GM21367 (cell line): ENCODE data around the gene SMIM24.
"Not testable (repeated sequence)": the region's sequence is repeated elsewhere in the genome, so short reads cannot be mapped to it uniquely, and the experiment has no call there.

Source experiments
- ATAC-seq: cut with Tn5 transposase; IDR thresholded peaks from one replicate; pipeline ENCODE4 v1.9.1; 2021; ENCODE audit not compliant: unreplicated experiment

SMIM24 gene

GRCh38 chr19:3515891-3516422 is 35.6 kb upstream of the SMIM24 start:
- ATAC-seq, result no peak

- no peak for ATAC-seq
These were observed 34.6 kb upstream of the SMIM24 start for GRCh38 chr19:3514930-3515329.

- ATAC-seq, result no peak
These were observed 33.2 kb upstream of the SMIM24 start for GRCh38 chr19:3513229-3514140.

- no peak for ATAC-seq
These were observed 32.4 kb upstream of the SMIM24 start for GRCh38 chr19:3512562-3513228.

GRCh38 chr19:3511506-3512251 is 31.4 kb upstream of the SMIM24 start:
- ATAC-seq, result no peak

- ATAC-seq, result no peak
These were observed 30.4 kb upstream of the SMIM24 start for GRCh38 chr19:3510727-3511126.

- no peak for ATAC-seq
These were observed 29.3 kb upstream of the SMIM24 start for GRCh38 chr19:3509566-3509989.

- ATAC-seq, result no peak
These were observed 28.6 kb upstream of the SMIM24 start for GRCh38 chr19:3508771-3509535.

GRCh38 chr19:3508121-3508661 is 27.9 kb upstream of the SMIM24 start:
- not testable (repeated sequence) for ATAC-seq

- ATAC-seq, result no peak
These were observed 27.2 kb upstream of the SMIM24 start for GRCh38 chr19:3507371-3508120.

- ATAC-seq, result no peak
These were observed 26.3 kb upstream of the SMIM24 start for GRCh38 chr19:3506384-3507340.

- peak; percentile 77 for ATAC-seq
These were observed 25.5 kb upstream of the SMIM24 start, which contains the start of gene FZR1 for GRCh38 chr19:3505598-3506383. FZR1 (plus strand) TSS chr19:3506311; CDS start chr19:3522990, 16,679 bp downstream.

GRCh38 chr19:3504735-3505134 is 24.4 kb upstream of the SMIM24 start:
- ATAC-seq, result no peak

- ATAC-seq, result no peak
These were observed 22.8 kb upstream of the SMIM24 start for GRCh38 chr19:3503036-3503572.

- no peak for ATAC-seq
These were observed 21.5 kb upstream of the SMIM24 start for GRCh38 chr19:3501780-3502179.

- ATAC-seq, result peak; percentile 63
These were observed 20.2 kb upstream of the SMIM24 start, which contains the start of gene DOHH for GRCh38 chr19:3500429-3501101. DOHH (minus strand) TSS chr19:3500674; CDS start chr19:3496814, 3,860 bp downstream.
